ENCODE results near the gene CDKAL1. TPM values are rescaled to one million over a fixed set of nuclear protein-coding genes. Genes with fewer than 3 reads are reported as not detected.

Gene CDKAL1
- total and polyA plus RNA-seq, 2 experiments from 2014 or later: 14.4 to 19.5 TPM

GRCh38 chr6:20861481-20861880 lies 327.2 kb downstream of the CDKAL1 start:
- DNase-seq (ENCODE audit: low spot score): no peak
- Histone ChIP-seq H3K36me3 (replicated peaks; ENCODE audit: insufficient read depth, low read depth) (no peaks in the 10 kb centered on the region), H3K79me2 (no peaks in the 10 kb centered on the region), H4K20me1 (ENCODE audit: insufficient read depth, poor library complexity, severe bottlenecking) (no peaks in the 10 kb centered on the region), H3K9me2 (replicated peaks; ENCODE audit: insufficient read depth) (no peaks in the 10 kb centered on the region), H3K4me1 (ENCODE audit: insufficient read depth) (peaks cover 9% of the 10 kb centered on the region), H2AFZ (no peak overlapping the region), H3K9me3 (ENCODE audit: low read depth) (no peaks in the 10 kb centered on the region), H3K4me3 (no peak overlapping the region), H3K27me3 (no peaks in the 10 kb centered on the region), H3K4me2 (no peak overlapping the region), H3K27ac (no peak overlapping the region)
- TF ChIP-seq EZH2phosphoT487 (IDR thresholded peaks at IDR 0.05; ENCODE audit: low read depth, severe bottlenecking, unreplicated experiment) (no peak), EZH2 (IDR thresholded peaks at IDR 0.05; ENCODE audit: borderline replicate concordance) (no peak)
- WGBS (ENCODE audit: low lambda C conversion rate, missing lambda C conversion rate): 78% methylated on average over 1 of the region's 1 CpG

- Histone ChIP-seq H3K9me2 (replicated peaks; ENCODE audit: insufficient read depth) (no peaks in the 10 kb centered on the region), H3K9me3 (ENCODE audit: low read depth) (no peaks in the 10 kb centered on the region), H3K27ac (peak overlapping the region; percentile 5), H2AFZ (no peak overlapping the region), H3K79me2 (no peaks in the 10 kb centered on the region), H3K36me3 (replicated peaks; ENCODE audit: insufficient read depth, low read depth) (no peaks in the 10 kb centered on the region), H3K4me2 (peak overlapping the region; percentile 43), H3K4me1 (ENCODE audit: insufficient read depth) (peaks cover 9% of the 10 kb centered on the region), H3K4me3 (no peak overlapping the region), H4K20me1 (ENCODE audit: insufficient read depth, poor library complexity, severe bottlenecking) (no peaks in the 10 kb centered on the region), H3K27me3 (no peaks in the 10 kb centered on the region)
- DNase-seq (ENCODE audit: low spot score): no peak
- 36% methylated on average over 1 of the region's 1 CpG for WGBS (ENCODE audit: low lambda C conversion rate, missing lambda C conversion rate)
- no peak for TF ChIP-seq EZH2phosphoT487 (IDR thresholded peaks at IDR 0.05; ENCODE audit: low read depth, severe bottlenecking, unreplicated experiment)
- TF ChIP-seq EZH2 (IDR thresholded peaks at IDR 0.05; ENCODE audit: borderline replicate concordance): no peak
- TF ChIP-seq, protein P1, sequence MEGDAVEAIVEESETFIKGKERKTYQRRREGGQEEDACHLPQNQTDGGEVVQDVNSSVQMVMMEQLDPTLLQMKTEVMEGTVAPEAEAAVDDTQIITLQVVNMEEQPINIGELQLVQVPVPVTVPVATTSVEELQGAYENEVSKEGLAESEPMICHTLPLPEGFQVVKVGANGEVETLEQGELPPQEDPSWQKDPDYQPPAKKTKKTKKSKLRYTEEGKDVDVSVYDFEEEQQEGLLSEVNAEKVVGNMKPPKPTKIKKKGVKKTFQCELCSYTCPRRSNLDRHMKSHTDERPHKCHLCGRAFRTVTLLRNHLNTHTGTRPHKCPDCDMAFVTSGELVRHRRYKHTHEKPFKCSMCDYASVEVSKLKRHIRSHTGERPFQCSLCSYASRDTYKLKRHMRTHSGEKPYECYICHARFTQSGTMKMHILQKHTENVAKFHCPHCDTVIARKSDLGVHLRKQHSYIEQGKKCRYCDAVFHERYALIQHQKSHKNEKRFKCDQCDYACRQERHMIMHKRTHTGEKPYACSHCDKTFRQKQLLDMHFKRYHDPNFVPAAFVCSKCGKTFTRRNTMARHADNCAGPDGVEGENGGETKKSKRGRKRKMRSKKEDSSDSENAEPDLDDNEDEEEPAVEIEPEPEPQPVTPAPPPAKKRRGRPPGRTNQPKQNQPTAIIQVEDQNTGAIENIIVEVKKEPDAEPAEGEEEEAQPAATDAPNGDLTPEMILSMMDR (IDR thresholded peaks at IDR 0.05; ENCODE audit: poor library complexity): no peak
Measured at GRCh38 chr6:20866036-20866435, 331.8 kb downstream of the CDKAL1 start.

DNA sequence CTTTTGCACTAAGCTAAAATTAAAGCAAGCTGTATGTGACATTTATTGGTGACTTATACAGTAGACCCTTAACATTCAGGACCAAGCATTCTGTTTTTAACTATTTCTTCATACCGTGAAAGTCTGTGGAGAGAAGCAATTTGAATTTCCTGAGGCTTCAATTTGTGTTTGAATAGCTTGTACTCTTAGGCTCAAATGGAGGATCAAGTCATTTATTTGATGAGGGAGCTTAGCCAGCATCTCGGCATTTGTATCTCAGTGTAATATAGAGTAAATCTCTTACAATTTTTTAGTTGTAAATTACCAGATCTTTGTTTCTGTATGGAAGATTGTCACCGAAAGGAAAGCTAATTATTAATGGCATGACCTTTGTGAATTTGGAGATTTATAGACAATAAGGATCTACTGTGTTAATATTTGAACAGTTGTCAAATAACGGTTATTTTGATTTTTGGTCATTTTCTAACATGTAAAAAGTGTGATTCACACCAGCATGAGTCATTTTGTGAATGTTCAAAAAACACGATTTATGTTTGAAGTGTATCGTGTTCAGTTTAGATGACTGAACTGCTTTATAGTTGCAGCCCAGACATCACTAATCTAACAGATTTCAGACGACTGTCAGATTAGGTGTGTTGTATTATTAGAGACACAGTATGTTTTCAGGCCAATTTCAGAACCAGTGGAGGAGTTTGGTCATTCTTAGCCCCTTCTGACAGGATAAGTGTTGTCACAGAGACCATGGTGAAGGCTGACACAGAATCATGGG lies 332.9 kb downstream of the CDKAL1 start:
- Histone ChIP-seq H3K4me3 (no peak overlapping the region), H4K20me1 (ENCODE audit: insufficient read depth, poor library complexity, severe bottlenecking) (no peaks in the 10 kb centered on the region), H3K27ac (no peak overlapping the region), H3K9me2 (replicated peaks; ENCODE audit: insufficient read depth) (no peaks in the 10 kb centered on the region), H2AFZ (no peak overlapping the region), H3K9me3 (ENCODE audit: low read depth) (no peaks in the 10 kb centered on the region), H3K27me3 (no peaks in the 10 kb centered on the region), H3K79me2 (no peaks in the 10 kb centered on the region), H3K4me2 (no peak overlapping the region), H3K36me3 (replicated peaks; ENCODE audit: insufficient read depth, low read depth) (no peaks in the 10 kb centered on the region), H3K4me1 (ENCODE audit: insufficient read depth) (peaks cover 9% of the 10 kb centered on the region)
- TF ChIP-seq EZH2 (IDR thresholded peaks at IDR 0.05; ENCODE audit: borderline replicate concordance) (no peak), EZH2phosphoT487 (IDR thresholded peaks at IDR 0.05; ENCODE audit: low read depth, severe bottlenecking, unreplicated experiment) (no peak)
- TF ChIP-seq, protein P1 (IDR thresholded peaks at IDR 0.05; ENCODE audit: poor library complexity): no peak
- no peak for DNase-seq (ENCODE audit: low spot score)
- WGBS (ENCODE audit: low lambda C conversion rate, missing lambda C conversion rate): 43% methylated on average over 7 of the region's 7 CpGs

DNA sequence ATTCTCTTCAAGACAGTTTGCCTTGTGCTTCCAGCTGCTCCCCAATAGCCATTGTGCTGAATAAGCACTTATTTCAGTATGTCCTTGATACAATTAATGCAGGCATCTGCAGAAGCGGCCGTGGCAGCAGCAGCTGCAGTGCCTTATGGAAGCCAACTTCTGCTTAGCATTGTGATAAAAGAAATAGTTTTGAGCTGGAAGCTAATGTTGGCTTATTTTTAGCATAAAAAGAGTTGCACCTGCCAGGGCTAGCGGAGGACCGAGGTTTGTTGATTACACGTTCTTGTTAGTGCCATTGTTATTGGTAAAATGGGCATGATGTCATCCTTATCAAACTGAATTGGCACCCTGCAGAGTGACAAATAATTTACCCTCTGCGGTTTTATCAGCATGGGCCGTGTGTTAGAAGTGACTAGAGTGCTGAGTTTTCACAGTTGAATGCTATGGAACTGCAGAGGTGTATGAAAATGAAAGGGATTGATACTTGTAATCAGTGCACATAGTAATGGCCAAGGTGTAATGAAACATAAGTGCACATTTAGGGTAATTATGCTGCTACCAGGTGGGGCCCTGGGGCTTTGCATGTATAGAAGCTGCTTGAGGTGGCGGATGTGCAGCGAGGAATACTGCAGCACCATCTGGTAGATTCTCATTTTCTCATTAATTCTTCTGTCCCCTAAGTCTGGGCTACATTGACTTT lies 334.3 kb downstream of the CDKAL1 start:
- H3K27ac ChIP-seq: no peak overlapping the region
- TF ChIP-seq, protein P1 (IDR thresholded peaks at IDR 0.05; ENCODE audit: poor library complexity): no peak
- no peak for TF ChIP-seq EZH2phosphoT487 (IDR thresholded peaks at IDR 0.05; ENCODE audit: low read depth, severe bottlenecking, unreplicated experiment)
- TF ChIP-seq EZH2 (IDR thresholded peaks at IDR 0.05; ENCODE audit: borderline replicate concordance): no peak
- peaks cover 9% of the 10 kb centered on the region for H3K4me1 ChIP-seq (ENCODE audit: insufficient read depth)
- no peaks in the 10 kb centered on the region for H3K36me3 ChIP-seq (replicated peaks; ENCODE audit: insufficient read depth, low read depth)
- H3K9me2 ChIP-seq (replicated peaks; ENCODE audit: insufficient read depth): no peaks in the 10 kb centered on the region
- DNase-seq (ENCODE audit: low spot score): no peak
- H3K9me3 ChIP-seq (ENCODE audit: low read depth): no peaks in the 10 kb centered on the region
- WGBS (ENCODE audit: low lambda C conversion rate, missing lambda C conversion rate): 73% methylated on average over 9 of the region's 9 CpGs
- H2AFZ ChIP-seq: no peak overlapping the region
- H3K79me2 ChIP-seq: no peaks in the 10 kb centered on the region
- H3K4me3 ChIP-seq: no peak overlapping the region
- no peaks in the 10 kb centered on the region for H3K27me3 ChIP-seq
- H4K20me1 ChIP-seq (ENCODE audit: insufficient read depth, poor library complexity, severe bottlenecking): no peaks in the 10 kb centered on the region
- no peak overlapping the region for H3K4me2 ChIP-seq

Data from hepatocyte (in vitro differentiated cells).